Common myeloid progenitor, CD34-positive (primary cell): Measurements from ENCODE around the gene AGER.

Experiments used
- CTCF ChIA-PET: fragments of 350-600 bp; sonication (Branson Sonifier 250); formaldehyde crosslinking; loops from one replicate; lab custom pipeline; 2021; ENCODE audit warnings: antibody characterized with exemption; lab: Charles Lee
- POLR2A ChIA-PET: fragments of 350-600 bp; sonication (Branson Sonifier 250); formaldehyde crosslinking; loops from one replicate; lab custom pipeline; 2021; ENCODE audit warnings: antibody characterized with exemption; lab: Charles Lee
- DNase-seq, 3 donors: peaks; one replicate each; pipeline versions ENCODE4 v3.0.0 to v3.0.0-alpha.2; 2013
- H3K27ac ChIP-seq, 2 experiments: 1 replicate in 1 of 2; 2 replicates in 1 of 2; pipeline ENCODE4 v1.7.0; 2013; ENCODE audit warnings: inconsistent platforms in 2 of 2, low read length in 2 of 2, mild to moderate bottlenecking in 2 of 2, low read depth in 1 of 2, moderate library complexity in 1 of 2; ENCODE audit not compliant: severe bottlenecking in 2 of 2, insufficient read depth in 1 of 2, poor library complexity in 1 of 2
- H3K27me3 ChIP-seq, 5 experiments: replicated peaks in 2 of 5; 1 replicate in 3 of 5; 2 replicates in 2 of 5; pipeline versions ENCODE4 v1.6.1 to v1.7.0; 2013; ENCODE audit warnings: low read length in 4 of 5, mild to moderate bottlenecking in 2 of 5, moderate library complexity in 2 of 5, inconsistent platforms in 1 of 5; ENCODE audit not compliant: insufficient read depth in 5 of 5, control insufficient read depth in 4 of 5
- H3K36me3 ChIP-seq, 4 experiments: 1 replicate in 2 of 4; 2 replicates in 2 of 4; pipeline versions ENCODE4 v1.6.1 to v1.7.0; 2013; ENCODE audit warnings: low read length in 3 of 4, control low read depth in 1 of 4, mild to moderate bottlenecking in 1 of 4; ENCODE audit not compliant: control insufficient read depth in 4 of 4, insufficient read depth in 4 of 4
- H3K4me1 ChIP-seq, 4 experiments: 1 replicate in 3 of 4; 2 replicates in 1 of 4; pipeline versions ENCODE4 v1.6.1 to v1.7.1; 2013; ENCODE audit warnings: low read length in 3 of 4, mild to moderate bottlenecking in 3 of 4, control low read depth in 1 of 4, inconsistent platforms in 1 of 4, moderate library complexity in 1 of 4; ENCODE audit not compliant: control insufficient read depth in 4 of 4, insufficient read depth in 4 of 4; ENCODE audit errors: control extremely low read depth in 1 of 4
- H3K4me3 ChIP-seq, 7 experiments: 1 replicate in 4 of 7; 2 replicates in 3 of 7; pipeline versions ENCODE4 v1.5.1 to v1.7.0; 2013; ENCODE audit warnings: mild to moderate bottlenecking in 7 of 7, low read length in 6 of 7, moderate library complexity in 6 of 7, inconsistent platforms in 2 of 7, low read depth in 2 of 7, control low read depth in 1 of 7; ENCODE audit not compliant: insufficient read depth in 4 of 7, control insufficient read depth in 1 of 7; ENCODE audit errors: extremely low read depth in 1 of 7
- H3K9me3 ChIP-seq, 5 experiments: 1 replicate in 4 of 5; 2 replicates in 1 of 5; pipeline versions ENCODE4 v1.6.1 to v1.7.1; 2013; ENCODE audit warnings: low read length in 4 of 5, mild to moderate bottlenecking in 2 of 5, inconsistent platforms in 1 of 5, low read depth in 1 of 5, moderate library complexity in 1 of 5; ENCODE audit not compliant: control insufficient read depth in 4 of 5, insufficient read depth in 2 of 5; ENCODE audit errors: control extremely low read depth in 1 of 5
- WGBS: methylation state at CpG from one replicate; pipeline ENCODE4 v1.1.5; 2013; ENCODE audit not compliant: insufficient coverage; 5-methylcytosine and 5-hydroxymethylcytosine counted together

AGER gene

DNA sequence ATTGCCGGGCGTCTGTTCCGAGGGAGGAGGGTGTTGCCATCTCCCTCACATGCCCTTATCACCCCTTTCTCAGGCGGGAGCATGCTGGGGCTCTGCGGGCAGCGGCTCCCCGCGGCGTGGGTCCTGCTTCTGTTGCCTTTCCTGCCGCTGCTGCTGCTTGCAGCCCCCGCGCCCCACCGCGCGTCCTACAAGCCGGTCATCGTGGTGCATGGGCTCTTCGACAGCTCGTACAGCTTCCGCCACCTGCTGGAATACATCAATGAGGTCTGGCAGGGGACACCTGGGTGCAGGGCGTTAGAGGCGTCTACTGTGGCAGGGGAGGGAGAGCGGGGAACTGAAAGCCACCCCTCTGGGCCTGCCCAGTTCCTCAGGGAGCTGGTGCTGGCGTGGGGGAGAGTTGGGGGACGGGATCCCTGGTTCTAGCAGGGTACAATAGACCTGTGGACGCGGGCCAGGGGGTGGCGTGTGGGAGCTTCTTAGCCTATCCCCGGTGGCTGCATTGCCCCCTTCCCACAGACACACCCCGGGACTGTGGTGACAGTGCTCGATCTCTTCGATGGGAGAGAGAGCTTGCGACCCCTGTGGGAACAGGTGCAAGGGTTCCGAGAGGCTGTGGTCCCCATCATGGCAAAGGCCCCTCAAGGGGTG lies 29.4 kb downstream of the AGER start:
- peaks cover 0 to 47% (median 34%) of the 10 kb centered on the region in 4 experiments for H3K4me1 ChIP-seq
- POLR2A ChIA-PET: interaction anchor here (0.8 to 1.1 kb wide), 2 partner anchors 36 to 38 kb away, joined by 3 to 4 read pairs; partner anchors contain the start of genes GPSM3 and PBX2

DNA sequence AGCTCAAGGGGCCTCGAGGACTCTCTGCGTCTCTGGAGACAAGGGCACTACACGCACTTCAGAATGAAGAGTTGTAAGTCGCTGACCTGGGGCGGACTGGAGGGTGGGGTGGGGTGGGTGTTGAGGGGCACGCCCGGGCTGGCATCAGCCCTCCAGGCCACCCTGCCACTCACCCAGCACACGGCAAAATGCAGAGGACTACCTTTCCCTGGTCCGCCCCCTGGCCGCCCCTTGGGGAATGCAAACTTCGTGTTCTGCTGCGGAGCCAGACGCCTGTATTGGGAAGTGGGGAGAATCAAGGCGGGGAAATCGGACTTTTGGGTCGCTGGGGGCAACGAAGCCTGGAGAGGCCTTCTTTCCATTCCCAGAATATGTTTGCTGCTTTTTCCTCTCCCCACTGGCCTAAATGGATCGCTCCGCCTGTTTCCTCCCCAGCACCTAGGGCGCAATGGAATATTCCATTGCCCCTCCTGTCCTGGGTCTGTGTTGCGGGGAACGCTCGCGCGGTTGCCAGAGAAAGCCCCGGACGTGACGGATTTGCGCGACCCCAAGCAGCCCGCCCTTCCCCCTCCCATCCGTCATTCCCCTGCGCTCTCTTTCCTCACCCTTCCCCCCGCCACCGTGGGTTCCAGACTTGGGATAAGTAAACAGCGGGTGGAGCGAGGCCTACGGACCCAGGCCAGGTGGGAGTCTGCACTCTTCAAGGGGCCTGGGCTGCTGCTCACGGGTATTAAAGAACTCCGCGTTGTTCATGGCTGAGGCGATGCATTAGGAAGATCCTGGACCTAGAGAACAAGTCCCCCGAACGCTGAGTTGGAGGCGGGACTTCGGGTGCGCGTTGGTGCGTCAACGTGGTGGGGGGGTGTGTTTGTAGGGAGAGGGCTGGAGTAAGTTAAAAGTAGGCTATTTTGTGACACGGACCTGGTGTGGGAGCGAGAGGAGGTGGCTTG lies 30.2 kb downstream of the AGER start, which contains the start of gene PPT2:
Gene PPT2 (plus strand): TSS at position 578 of the 950 bp plus-strand sequence. CDS start 454 bp downstream, outside the sequence.
- DNase-seq: peak; percentile 93 to 97 (median 97)
- peaks cover 0 to 51% (median 36%) of the 10 kb centered on the region in 4 experiments for H3K4me1 ChIP-seq
- CTCF ChIA-PET: interaction anchor here (0.6 to 3.0 kb wide), 8 partner anchors 11 to 39 kb away, joined by 3 to 18 read pairs (median 6); partner anchors contain the start of genes EGFL8, FKBPL and GPSM3
- POLR2A ChIA-PET: interaction anchor here (0.8 to 1.1 kb wide), 2 partner anchors 36 to 39 kb away, joined by 3 to 4 read pairs; partner anchors contain the start of genes GPSM3 and PBX2
- peak within 1 kb of the TSS; percentile 53 to 96 (median 85) for H3K4me3 ChIP-seq
- H3K9me3 ChIP-seq: no peaks in the 10 kb centered on the region
- peaks cover 5 to 28% (median 18%) of the 10 kb centered on the region in 4 experiments for H3K36me3 ChIP-seq
- H3K27ac ChIP-seq: peak within 1 kb of the TSS; percentile 86 to 88
- 2% methylated on average over 34 of the region's 52 CpGs for WGBS
- H3K27me3 ChIP-seq: peaks cover 0 to 21% (median 12%) of the 10 kb centered on the region in 5 experiments

More for the DNA sequence above, 29.4 kb downstream of the AGER start:
- Histone ChIP-seq H3K36me3 (peaks cover 5 to 31% (median 19%) of the 10 kb centered on the region in 4 experiments), H3K9me3 (no peaks in the 10 kb centered on the region), H3K27me3 (peaks cover 0 to 15% (median 10%) of the 10 kb centered on the region in 5 experiments), H3K4me3 (peak overlapping the region; percentile 53 to 96 (median 85)), H3K27ac (peak overlapping the region; percentile 86 to 88)
- WGBS: 3% methylated on average over 27 of the region's 34 CpGs
- DNase-seq: peak; percentile 77 to 90 (median 85)
- CTCF ChIA-PET: interaction anchor here (1.1 to 1.3 kb wide), 5 partner anchors 11 to 37 kb away, joined by 3 to 18 read pairs (median 8); partner anchors contain the start of genes EGFL8 and FKBPL

DNA sequence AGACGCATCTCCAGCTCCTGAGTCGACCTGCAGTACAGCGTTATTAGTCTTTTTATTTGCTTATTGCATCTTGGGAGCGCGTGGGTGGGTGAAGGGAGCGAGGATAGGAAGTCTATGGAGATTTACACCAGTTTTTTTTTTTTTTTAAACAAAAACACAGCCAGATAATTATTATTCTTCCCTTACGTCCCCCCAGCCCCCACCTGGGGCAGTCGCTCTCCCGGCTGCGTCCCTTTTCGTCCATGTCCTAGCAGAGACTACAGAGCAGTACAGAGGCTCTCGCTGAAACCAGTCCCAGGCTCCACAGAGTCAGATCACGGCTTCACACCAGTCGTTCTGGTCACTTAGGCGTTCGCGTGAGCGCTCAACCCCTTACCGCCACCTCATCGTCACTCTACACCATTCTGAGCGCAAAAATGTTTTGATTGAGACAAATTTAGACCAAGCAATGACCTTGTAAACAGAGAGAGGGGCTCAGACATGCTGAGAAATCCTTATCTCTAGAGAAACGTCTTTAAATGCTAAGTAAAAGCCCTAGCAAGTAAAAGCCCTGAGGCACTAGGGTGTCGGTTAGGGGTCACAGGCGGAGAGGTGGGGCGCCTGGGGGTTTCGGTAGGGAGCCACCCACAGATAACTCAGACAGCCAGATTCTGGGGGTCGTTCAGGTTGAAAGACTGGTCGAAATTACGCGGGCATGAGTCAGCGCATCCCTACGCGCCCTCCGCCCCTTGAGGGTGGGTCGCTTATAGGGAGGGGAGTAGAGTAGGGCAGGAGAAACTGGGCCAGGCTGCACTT lies 31.1 kb downstream of the AGER start:
- ChIA-PET POLR2A (no interaction called here), CTCF (interaction anchor here (0.6 to 3.0 kb wide), 6 partner anchors 16 to 43 kb away, joined by 3 to 13 read pairs (median 3); partner anchors contain the start of genes FKBPL and GPSM3)
- WGBS: 92% methylated on average over 15 of the region's 35 CpGs
- DNase-seq: peak in 2 of 3 donors; percentile 61 to 71
- Histone ChIP-seq H3K4me3 (peak overlapping the region in 6 of 7 experiments; percentile 74 to 96 (median 88)), H3K9me3 (no peaks in the 10 kb centered on the region), H3K27me3 (peaks cover 0 to 23% (median 17%) of the 10 kb centered on the region in 5 experiments), H3K36me3 (peaks cover 5 to 20% (median 12%) of the 10 kb centered on the region in 4 experiments), H3K27ac (peak overlapping the region in 1 of 2 experiments; percentile 86), H3K4me1 (peaks cover 0 to 58% (median 40%) of the 10 kb centered on the region in 4 experiments)

DNA sequence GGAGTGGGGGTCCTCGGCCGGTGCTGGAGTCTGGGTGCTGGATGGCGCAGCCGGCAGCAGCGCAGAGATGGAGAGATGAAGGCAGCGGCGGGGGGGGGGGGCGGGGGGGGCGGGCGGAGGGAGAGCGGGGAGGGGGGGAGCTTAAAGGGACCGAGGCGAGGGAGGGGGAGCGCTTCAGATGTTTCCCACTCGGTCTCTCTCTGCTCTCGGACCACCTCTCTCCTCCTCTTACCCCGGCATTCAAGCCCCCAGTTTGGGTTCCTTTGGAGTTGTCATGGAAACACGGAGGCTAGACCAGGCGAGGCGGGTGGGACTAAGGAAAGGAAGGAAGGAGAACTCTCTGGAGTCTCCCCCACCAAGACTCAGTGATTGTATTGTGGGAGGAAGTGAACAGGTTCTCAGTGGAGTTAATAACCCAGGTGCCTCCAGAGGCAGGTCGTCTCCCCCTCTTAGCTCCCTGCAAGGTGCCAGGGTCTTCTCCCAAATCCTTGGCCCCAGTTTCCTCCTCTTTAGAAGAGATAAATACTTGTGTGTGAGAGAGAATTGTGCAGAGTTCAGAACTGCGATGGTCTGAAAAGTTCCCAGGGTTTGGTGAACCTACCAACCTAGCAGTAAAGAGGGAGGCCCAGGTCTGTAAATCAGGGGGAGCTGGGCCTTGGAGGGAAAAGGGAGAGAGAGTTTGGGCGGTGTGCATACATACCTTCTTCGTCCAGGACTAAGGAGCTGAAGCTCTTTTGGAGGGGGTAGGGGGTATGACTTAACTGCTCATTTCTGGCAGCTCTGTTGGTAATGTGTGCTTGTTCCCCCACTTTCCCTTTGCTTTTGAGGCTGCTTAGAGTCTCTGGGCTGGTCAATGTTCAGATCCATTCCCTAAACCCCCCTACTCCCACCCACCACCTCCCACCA lies 31.9 kb downstream of the AGER start, which contains the start of gene PRRT1:
Gene PRRT1 (minus strand): TSS at position 77 of the 906 bp plus-strand sequence. CDS start 112 bp downstream, outside the sequence.
- Histone ChIP-seq H3K4me1 (peaks cover 0 to 60% (median 42%) of the 10 kb centered on the region in 4 experiments), H3K27ac (peak within 1 kb of the TSS in 1 of 2 experiments; percentile 86), H3K36me3 (peaks cover 2 to 12% (median 5%) of the 10 kb centered on the region in 4 experiments), H3K4me3 (peak within 1 kb of the TSS in 3 of 7 experiments; percentile 6 to 81 (median 8)), H3K9me3 (no peaks in the 10 kb centered on the region), H3K27me3 (peaks cover 0 to 27% (median 22%) of the 10 kb centered on the region in 5 experiments)
- WGBS: 33% methylated on average over 1 of the region's 24 CpGs
- DNase-seq: no peak
- ChIA-PET POLR2A (no interaction called here), CTCF (interaction anchor here (0.7 to 3.0 kb wide), 5 partner anchors 16 to 44 kb away, joined by 3 to 13 read pairs (median 3); partner anchors contain the start of gene FKBPL)

DNA sequence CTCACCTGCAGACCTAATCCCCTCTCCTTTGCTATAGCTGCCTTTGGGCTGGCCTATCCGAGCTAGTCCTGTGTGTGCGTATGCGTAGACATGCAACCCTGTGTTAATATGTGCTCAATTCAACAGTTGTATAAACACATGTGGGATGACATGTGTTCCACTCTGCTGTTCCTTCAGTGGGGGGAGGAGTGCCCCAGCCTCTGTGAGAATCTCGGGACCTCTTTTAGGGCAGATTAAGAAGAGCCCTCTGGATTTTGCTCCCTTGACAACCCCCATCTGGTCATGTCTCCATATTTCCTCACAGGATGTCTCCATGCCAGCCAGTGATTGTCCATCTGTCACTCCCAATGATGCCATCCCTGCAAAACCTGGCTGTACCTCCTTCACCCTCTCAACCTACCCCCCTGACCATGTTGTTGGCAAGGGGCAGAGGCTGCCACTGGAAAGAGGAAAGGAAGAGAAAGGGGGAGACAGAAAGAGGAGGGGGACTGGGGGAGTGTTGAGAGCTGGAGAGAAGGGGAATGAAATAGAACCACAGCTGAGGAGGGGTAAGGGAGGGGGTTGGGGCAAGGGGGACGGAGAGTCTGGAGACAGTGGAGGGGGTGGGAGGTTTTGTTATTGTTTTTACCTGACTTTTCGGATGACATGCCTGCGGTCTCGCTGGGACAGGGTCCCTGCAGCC lies 32.7 kb downstream of the AGER start:
- ChIA-PET POLR2A (interaction anchor here (0.8 kb wide), 1 partner anchor 34 kb away, joined by 3 read pairs; no protein-coding TSS in a partner anchor), CTCF (interaction anchor here (0.9 to 3.0 kb wide), 3 partner anchors 15 to 32 kb away, joined by 3 to 13 read pairs (median 3); partner anchors contain the start of gene FKBPL)
- H3K4me1 ChIP-seq: peaks cover 0 to 60% (median 42%) of the 10 kb centered on the region in 4 experiments
- DNase-seq: no peak
- 71% methylated on average over 1 of the region's 8 CpGs for WGBS
- no peak overlapping the region for H3K27ac ChIP-seq
- H3K4me3 ChIP-seq: peak overlapping the region in 2 of 7 experiments; percentile 8 to 19
- peaks cover 1 to 7% (median 3%) of the 10 kb centered on the region in 4 experiments for H3K36me3 ChIP-seq
- peaks cover 6 to 28% (median 24%) of the 10 kb centered on the region in 5 experiments for H3K27me3 ChIP-seq
- H3K9me3 ChIP-seq: no peaks in the 10 kb centered on the region
